Stimulated activated CD8-positive, alpha-beta memory T cell treated with anti-CD3 and anti-CD28 coated beads, Interleukin-12 subunit alpha, Interleukin-12 subunit beta, amount 100 ng/mL, for 4 hours (primary cell): ENCODE measurements around the gene CEBPZOS.
A peak's percentile ranks its signal among the peaks of the same experiment; 100 is the strongest.
"Not testable (repeated sequence)": the region's sequence is repeated elsewhere in the genome, so short reads cannot be mapped to it uniquely, and the experiment has no call there.

Experiments used
- DNase-seq: peaks from one replicate; pipeline ENCODE4 v3.0.0-alpha.2; 2020; ENCODE audit warnings: low read depth

The CEBPZOS gene

GRCh38 chr2:37191253-37191652, 5.0 kb upstream of the CEBPZOS start:
- no peak for DNase-seq

GRCh38 chr2:37191747-37192146, 4.5 kb upstream of the CEBPZOS start:
- no peak for DNase-seq

GRCh38 chr2:37192551-37192950, 3.7 kb upstream of the CEBPZOS start:
- no peak for DNase-seq

GRCh38 chr2:37195862-37196319, 405 bp upstream of the CEBPZOS start:
- not testable (repeated sequence) for DNase-seq

- no peak for DNase-seq
Measured at GRCh38 chr2:37198681-37199065, 2.4 kb downstream of the CEBPZOS start.

- no peak for DNase-seq
Measured at GRCh38 chr2:37201208-37201607, 4.9 kb downstream of the CEBPZOS start.

GRCh38 chr2:37201766-37202165, 5.5 kb downstream of the CEBPZOS start:
- peak; percentile 37 for DNase-seq

GRCh38 chr2:37203708-37204107, 7.4 kb downstream of the CEBPZOS start:
- DNase-seq = no peak

GRCh38 chr2:37205071-37205661, 8.9 kb downstream of the CEBPZOS start:
- not testable (repeated sequence) for DNase-seq

GRCh38 chr2:37205689-37206341, 9.5 kb downstream of the CEBPZOS start:
- no peak for DNase-seq

GRCh38 chr2:37206760-37207159, 10.5 kb downstream of the CEBPZOS start:
- not testable (repeated sequence) for DNase-seq

GRCh38 chr2:37211212-37211611, 14.9 kb downstream of the CEBPZOS start:
- DNase-seq = no peak

GRCh38 chr2:37211939-37212338, 15.6 kb downstream of the CEBPZOS start:
- DNase-seq = no peak

- no peak for DNase-seq
Measured at GRCh38 chr2:37215250-37215649, 19.0 kb downstream of the CEBPZOS start.

GRCh38 chr2:37219046-37219445, 22.8 kb downstream of the CEBPZOS start:
- DNase-seq = no peak

GRCh38 chr2:37223131-37223530, 26.8 kb downstream of the CEBPZOS start:
- DNase-seq = no peak

GRCh38 chr2:37224063-37224462, 27.8 kb downstream of the CEBPZOS start:
- DNase-seq = no peak

GRCh38 chr2:37225129-37225528, 28.8 kb downstream of the CEBPZOS start:
- DNase-seq = not testable (repeated sequence)

- no peak for DNase-seq
Measured at GRCh38 chr2:37226863-37227262, 30.6 kb downstream of the CEBPZOS start.

GRCh38 chr2:37228788-37229187, 32.5 kb downstream of the CEBPZOS start:
- no peak for DNase-seq

- no peak for DNase-seq
Measured at GRCh38 chr2:37230581-37230980, 34.3 kb downstream of the CEBPZOS start.

GRCh38 chr2:37231241-37232130, 35.2 kb downstream of the CEBPZOS start, which contains the start of the genes CEBPZ and NDUFAF7:
Gene CEBPZ, minus strand, starts transcription at chr2:37231596. Its CDS starts 29 bp downstream, at chr2:37231567.
Gene NDUFAF7, plus strand, starts transcription at chr2:37231658. Its CDS starts 48 bp downstream, at chr2:37231706.
- DNase-seq = peak; percentile 80
